Islet of Langerhans (tissue), 1 donor: ENCODE results near the gene TNS1.

Experiments
- FAIRE-seq: peaks from one replicate; lab custom pipeline; 2011; peaks lifted over from hg19 to GRCh38; lab: Jason Lieb, UNC

The TNS1 gene

GRCh38 chr2:218015586-218016521, 13.1 kb upstream of the TNS1 start:
- no peak for FAIRE-seq

- no peak for FAIRE-seq
These were observed 12.2 kb upstream of the TNS1 start for GRCh38 chr2:218014706-218015585.

- FAIRE-seq, result no peak
These were observed 10.5 kb upstream of the TNS1 start for GRCh38 chr2:218013289-218013688.

- FAIRE-seq, result no peak
These were observed 9.5 kb upstream of the TNS1 start for GRCh38 chr2:218012284-218012683.

- FAIRE-seq, result no peak
These were observed 8.9 kb upstream of the TNS1 start for GRCh38 chr2:218011653-218012040.

- no peak for FAIRE-seq
These were observed 8.3 kb upstream of the TNS1 start for GRCh38 chr2:218010984-218011652.

- FAIRE-seq, result no peak
These were observed 7.6 kb upstream of the TNS1 start for GRCh38 chr2:218010140-218010983.

GRCh38 chr2:218009765-218010139, 7.0 kb upstream of the TNS1 start:
- no peak for FAIRE-seq

- no peak for FAIRE-seq
These were observed 6.4 kb upstream of the TNS1 start for GRCh38 chr2:218009231-218009630.

GRCh38 chr2:218008060-218009040, 5.6 kb upstream of the TNS1 start:
- FAIRE-seq, result no peak

GRCh38 chr2:218006741-218007140, 3.9 kb upstream of the TNS1 start:
- FAIRE-seq, result no peak

- no peak for FAIRE-seq
These were observed 2.7 kb upstream of the TNS1 start for GRCh38 chr2:218005486-218005885.

GRCh38 chr2:218005028-218005427, 2.2 kb upstream of the TNS1 start:
- no peak for FAIRE-seq

GRCh38 chr2:218003981-218004419, 1.2 kb upstream of the TNS1 start:
- no peak for FAIRE-seq

- FAIRE-seq, result no peak
These were observed 618 bp upstream of the TNS1 start for GRCh38 chr2:218003281-218003944.

- FAIRE-seq, result no peak
These were observed 501 bp downstream of the TNS1 start for GRCh38 chr2:218002143-218002844.

- no peak for FAIRE-seq
These were observed 1.2 kb downstream of the TNS1 start for GRCh38 chr2:218001629-218002028.

GRCh38 chr2:218000136-218000535, 2.7 kb downstream of the TNS1 start:
- FAIRE-seq, result no peak

GRCh38 chr2:217999595-217999959, 3.2 kb downstream of the TNS1 start:
- FAIRE-seq, result no peak
